GM18498 (cell line): Measurements from ENCODE around the gene SMIM30.
"Not testable (repeated sequence)": the region's sequence is repeated elsewhere in the genome, so short reads cannot be mapped to it uniquely, and the experiment has no call there.

Experiments
- ATAC-seq: cut with Tn5 transposase; IDR thresholded peaks from one replicate; pipeline ENCODE4 v1.9.1; 2021; ENCODE audit warnings: mild to moderate bottlenecking, moderate library complexity; ENCODE audit not compliant: unreplicated experiment

Gene SMIM30, protein sequence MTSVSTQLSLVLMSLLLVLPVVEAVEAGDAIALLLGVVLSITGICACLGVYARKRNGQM

DNA sequence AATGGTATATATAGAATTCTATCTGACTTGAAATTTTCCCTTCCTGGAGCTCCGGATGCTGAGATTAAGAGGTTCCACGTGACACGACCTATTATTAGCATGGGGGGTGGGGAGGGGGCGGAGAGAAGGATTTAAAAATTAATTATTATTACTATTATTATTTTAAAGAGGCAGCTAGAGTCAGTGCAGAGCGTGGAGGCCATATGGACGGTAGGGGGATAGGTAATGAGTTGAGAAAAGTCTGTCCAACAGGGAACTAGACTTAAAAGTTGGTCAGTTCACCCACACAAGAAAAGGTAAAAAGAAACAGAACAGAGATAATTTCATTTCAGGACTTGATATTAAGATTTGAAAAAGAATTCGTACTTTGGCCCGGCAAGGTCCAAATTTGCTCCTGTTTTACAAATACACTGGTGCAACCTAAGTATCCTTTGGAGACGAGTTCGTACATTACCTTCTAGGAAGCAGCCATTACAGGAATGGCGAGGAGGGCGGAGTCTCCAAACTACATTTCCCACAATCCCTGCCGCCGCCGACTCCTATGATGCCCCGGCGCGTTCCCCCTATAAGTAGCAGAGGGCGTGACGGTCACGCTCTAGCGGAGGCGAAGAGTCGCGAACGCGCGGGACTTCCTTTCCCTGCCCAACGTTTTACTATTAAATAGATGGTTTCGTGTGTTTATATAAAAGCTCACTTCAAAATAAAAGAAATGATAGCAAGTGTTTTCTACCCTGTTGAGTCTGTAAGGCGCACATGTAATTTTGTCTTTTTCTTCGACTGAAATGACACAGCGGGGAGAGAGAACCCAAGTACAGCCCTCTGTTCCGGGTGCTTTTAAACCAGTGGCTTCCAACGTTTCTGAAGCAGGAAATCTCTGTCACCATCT lies at the start of gene SMIM30:
Gene SMIM30, minus strand, starts transcription at position 481 of the 886 bp plus-strand sequence. CDS start 976 bp downstream, outside the sequence.
- ATAC-seq: peak; percentile 98

DNA sequence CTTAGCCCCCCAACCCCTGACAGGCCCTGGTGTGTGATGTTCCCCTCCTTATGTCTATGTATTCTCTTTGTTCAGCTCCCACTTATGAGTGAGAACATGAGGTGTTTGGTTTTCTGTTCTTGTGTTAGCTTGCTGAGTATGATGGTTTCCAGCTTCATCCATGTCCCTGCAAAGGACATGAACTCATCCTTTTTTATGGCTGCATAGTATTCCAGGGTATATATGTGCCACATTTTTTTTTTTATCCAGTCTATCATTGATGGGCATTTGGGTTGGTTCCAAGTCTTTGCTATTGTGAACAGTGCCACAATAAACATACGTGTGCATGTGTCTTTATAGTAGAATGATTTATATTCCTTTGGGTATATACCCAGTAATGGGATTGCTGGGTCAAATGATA lies 47.8 kb upstream of the SMIM30 start:
- ATAC-seq: not testable (repeated sequence)

DNA sequence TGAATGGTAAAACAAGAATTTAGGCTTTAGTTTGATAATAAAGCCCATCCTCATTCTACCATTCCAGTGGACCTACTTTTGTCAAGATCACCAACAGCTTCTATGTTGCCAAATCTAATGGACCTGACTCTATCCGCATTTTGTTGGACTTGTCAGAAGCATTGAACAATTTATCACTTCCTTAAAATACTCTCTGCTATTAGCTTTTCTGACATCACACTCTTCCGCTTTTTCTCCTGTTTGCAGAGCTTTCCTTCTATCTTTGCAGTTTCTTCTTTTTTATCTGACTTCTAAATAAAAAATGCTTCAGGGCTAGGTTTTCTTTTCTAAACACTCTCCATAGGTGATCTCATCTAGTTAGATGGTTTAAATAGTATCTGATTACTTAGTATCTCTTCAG lies 42.7 kb upstream of the SMIM30 start:
- no peak for ATAC-seq

DNA sequence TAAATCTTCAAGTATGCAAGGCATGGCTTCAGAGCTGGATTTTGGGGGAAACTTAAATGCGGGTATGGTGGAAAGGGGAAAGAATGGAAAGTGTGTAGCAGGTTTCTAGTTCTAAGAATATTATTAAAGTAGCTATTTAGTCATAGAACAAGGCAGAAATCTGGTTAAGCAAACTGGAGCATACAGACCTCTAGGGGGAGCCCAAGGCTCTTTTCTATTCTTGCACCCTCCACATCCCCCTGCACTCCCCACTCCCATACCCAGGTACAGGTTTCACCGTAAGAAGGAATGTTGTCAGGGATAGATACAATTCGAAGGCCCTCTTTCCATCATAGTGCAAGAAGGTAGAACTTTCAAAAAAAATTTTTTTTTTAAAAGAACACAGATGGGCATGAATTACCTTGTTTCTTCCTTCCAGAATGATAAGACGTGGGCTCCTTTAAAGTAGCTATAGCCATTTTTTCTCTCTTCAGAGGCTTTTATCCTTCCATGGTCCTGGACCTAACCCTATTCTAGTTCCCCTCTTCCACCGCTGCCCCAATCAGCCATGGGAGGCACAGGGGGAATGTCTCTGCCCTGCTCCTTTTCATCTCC lies 41.5 kb upstream of the SMIM30 start:
- peak; percentile 84 for ATAC-seq

DNA sequence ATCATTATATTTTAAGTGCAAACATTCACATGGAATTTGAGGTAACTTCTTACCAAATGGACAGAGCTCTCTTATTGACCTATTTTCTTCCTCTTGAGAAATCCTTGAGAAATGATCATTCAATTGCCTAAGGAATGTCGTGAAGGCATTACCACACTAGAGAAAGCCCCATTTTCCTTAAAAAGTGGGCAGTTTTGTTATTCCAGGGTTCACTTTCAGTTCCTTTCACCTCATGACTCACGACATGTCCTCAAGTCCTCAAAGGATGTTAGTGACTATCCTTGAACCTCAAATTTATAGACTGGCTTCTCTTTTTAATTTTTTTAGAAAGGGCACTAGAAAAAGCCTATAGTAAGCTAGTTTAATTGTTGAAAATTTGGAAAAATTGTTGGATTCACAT lies 40.4 kb upstream of the SMIM30 start:
- no peak for ATAC-seq

DNA sequence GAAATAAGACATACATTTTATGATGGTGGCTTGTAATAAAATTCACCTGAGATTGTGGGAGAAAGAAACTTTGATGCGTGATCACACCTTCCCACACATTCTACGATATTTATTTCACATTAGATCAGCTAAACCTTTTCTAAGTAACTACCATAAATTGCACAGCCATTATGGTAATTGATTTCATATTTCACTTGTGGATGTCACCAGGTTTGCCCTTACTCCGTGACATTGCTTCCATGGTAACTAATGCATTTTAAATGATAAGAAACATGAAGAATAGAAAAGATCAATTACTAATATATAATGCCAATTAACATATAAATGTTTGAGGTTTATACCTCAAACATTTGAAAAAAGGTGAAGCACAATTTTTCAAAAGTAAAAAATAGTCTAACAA lies 35.8 kb upstream of the SMIM30 start:
- no peak for ATAC-seq

DNA sequence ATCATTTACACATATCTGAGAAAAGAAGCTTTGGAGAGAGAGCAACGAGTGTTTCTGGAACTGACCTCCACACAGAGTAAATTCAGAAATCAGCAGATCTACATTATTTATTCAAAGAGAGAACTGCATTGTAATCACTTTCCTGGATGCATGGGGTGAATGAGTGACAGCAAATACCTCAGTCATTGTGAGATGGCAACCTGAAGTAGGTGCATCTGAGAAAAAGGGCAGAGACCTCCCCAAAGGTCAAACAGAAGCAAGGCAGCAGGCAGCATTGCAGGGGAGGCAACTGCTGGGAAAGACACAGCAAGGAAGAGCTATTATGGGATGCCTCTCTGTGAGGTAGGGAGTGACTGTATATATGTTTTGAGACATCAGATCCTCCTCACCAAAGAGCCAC lies 26.5 kb upstream of the SMIM30 start:
- ATAC-seq: no peak

DNA sequence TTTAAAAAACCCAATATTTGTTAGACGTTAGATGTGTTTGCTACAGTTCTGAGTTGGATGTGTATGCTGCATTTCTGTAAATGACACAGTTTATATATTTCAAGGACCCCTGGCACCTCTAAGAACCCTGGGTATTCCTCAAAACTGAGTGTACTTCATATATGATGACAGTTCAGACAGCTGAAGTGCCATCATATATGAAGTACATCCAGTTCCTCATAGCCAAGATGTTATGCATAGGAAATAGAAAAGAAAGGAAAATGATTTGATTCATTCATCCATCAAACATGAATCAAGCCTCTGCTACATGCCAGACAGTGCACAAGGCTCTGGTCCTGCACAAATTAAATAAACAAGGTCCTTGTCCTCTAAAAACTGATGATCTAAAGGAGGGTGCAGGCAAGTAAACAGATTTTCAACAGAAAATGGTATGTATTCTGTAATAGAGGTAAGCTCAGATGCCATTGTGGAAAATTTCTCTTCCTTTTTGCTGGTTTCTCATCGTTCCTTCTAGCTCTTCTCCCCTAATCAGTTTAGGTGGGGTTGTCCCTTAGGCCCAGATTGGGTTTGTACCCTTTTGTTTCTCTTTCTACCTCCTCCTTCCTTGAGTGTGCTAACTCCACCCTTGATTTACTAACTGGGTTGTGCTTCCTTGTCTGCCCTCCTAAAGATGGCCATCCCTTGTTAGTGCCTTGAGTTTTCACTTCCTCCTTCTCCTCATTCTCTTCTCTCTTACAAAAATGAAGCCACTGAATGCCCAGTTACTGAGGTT lies 25.3 kb upstream of the SMIM30 start:
- ATAC-seq: peak; percentile 71

DNA sequence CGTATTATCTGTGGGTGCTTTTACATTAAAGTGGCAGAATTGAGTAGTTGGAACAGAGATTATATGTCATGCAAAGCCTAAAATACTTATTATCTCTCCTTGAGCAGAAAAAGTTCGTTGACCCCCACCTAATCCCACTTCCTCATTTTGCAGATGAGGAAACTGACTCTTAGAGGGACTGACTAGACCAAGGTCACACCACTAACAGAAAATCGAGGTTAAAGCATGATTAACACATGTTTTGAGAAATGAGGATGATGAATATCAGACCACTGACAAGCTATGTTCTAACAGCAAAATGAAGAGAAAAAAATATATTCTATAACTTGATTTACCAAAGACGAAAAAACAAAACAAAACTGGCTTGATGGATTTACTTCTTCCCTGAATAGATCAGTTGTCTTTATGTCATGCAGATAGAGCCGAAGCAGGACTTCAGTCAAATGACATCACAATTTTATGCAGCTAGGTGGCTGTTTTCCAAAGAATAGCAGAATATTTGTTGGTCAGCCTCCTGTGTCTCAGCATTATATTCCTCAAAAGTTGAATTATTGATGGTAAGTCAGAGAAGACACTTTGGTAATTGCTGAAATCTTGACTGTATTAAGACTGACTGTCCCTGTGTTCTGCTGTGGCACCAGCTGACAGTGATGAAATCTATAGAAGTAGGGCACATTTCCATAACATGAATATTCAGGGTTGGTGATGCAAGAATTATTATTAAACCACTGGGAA lies 24.2 kb upstream of the SMIM30 start:
- peak; percentile 65 for ATAC-seq

DNA sequence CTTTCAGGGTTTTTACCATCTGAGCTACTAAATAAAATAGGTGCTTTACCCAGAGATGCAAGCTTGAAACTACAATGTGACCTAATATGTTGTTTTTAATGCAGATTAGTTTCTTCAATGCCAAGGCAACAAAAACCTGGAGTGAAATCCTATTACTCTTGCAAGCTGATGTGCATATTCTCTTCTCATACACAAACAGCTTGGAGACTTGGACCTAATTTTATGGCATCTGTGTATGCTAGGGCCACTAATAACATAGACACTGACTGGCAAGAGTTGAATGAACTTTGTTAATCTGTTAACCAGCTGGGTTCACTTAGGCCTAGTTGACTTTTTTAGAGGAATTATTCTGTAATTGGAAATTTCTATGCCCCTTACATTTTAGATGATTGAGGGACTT lies 23.4 kb upstream of the SMIM30 start:
- no peak for ATAC-seq

DNA sequence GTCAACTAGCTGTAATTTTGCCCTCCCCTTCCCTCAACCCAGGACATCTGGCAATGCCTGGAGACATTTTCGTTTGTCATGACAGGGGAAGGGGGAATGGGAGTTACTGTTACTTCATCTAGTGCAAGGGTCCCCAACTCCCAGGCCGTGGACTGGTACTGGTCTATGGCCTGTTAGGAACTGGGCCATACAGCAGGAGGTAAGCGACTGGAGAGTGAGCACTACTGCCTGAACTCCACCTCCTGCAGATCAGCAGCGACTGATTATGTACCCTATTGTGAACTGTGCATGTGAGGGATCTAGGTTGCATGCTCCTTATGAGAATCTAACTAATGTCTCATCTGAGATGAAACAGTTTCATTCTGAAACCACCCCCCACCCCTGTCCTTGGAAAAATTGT lies 22.6 kb upstream of the SMIM30 start:
- no peak for ATAC-seq

DNA sequence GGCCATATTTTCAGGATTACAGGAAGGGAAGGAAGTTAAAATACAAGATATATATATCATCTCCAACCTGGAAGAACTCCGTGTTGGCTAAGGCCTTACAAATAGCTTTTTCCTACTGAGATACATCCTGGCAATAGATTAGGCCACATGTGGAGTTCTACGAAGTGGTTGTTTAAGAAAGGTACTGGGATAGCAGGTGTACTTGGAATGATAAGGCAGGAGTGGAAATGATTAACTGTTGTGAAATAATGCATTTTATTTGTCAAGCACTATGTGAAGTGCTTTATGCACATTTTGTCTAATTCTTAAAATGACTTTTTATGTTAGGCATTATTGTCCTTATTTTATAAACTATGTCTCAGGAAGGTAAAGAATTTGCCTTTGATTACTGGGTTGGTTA lies 18.9 kb upstream of the SMIM30 start:
- ATAC-seq: no peak

DNA sequence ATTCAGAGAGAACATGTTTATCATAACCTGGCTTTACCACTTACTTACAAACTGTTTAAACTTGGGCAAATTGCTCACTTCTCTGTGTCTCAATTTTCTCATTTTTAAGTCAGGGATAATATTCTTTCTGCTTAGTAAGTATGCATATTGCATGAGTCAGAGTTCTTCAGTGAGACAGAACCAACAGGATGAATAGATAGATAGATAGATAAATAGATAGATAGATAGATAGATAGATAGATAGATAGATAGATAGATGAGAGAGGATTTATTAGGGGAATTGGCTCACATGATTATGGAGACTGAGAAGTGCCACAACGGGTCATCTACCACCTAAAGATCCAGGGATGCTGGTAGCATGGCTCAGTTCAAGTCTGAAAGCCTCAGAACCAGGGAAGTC lies 15.7 kb upstream of the SMIM30 start:
- ATAC-seq: no peak

DNA sequence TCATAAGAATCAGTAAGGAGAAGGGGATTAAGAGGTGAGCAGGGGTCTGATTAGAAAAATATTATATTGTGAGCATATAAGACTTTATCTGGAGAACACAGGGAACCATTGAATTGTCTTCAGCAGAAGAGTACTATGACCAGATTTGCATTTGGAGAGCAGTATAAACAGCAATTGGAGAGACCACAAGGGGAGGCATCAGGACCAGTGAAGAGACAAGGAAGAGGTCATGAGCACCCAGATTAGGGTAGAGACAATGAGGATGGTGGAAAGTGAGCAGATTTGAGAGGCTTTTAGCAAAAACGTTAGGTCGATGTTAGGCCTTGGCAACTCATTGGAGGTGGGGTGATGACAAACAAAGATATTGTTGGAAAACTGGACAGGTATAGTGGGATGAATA lies 13.0 kb upstream of the SMIM30 start:
- ATAC-seq: no peak

DNA sequence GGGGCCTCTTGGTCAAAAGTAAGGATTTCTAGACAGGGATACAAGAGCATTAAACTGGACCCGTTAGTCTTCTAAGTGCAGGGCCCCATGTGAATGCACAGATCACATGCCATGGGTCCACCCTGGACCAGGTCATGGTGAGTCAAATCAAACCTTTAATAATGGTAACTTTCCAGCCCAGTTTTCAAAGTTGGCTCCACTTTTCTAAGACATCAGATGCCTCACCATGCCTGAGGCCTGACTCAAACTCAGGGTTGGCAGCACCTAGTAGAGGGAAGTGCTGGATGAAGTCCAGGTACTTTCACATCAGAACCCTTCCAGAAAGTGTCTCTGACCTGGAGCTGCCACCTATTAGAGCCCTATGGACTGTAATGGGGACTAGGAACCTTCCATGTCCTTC lies 9.7 kb upstream of the SMIM30 start:
- no peak for ATAC-seq

DNA sequence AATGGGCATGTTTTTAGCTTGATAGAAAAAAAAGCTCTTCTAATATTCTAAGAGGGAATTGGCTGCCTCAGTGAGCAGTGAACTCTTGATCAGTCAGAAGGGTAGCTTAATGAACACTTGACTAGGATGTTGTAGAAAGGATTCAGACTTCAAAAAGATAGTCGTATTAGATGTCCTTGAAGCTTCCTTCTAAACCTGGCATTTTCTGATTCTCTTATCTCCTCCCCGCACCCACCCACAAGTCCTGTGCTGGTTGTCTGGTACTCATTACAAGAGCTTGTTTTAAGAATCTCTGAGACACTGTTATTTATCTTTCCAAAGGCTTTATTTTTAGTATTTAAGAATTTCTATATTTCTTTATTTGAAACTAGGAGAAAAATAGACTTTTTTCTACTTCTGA lies 7.4 kb upstream of the SMIM30 start:
- no peak for ATAC-seq

DNA sequence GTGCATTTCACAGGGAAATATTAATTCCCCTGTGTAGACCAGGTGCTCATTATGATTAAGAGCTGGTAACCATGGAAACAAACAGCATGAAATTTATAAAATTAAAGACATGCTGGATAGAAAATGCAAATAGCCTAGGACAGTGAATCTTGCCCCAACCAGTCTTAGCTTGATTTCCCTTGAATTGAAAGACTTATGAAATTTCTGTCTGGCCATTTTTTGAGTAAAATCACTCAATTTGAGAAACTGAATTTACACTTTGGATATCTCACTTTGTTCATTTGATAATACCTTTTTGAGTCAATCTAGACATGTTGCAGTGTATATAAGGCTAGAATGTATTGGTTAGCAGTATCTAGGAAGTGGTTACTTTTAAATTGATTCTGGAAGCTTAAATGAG lies 4.4 kb upstream of the SMIM30 start:
- ATAC-seq: no peak

DNA sequence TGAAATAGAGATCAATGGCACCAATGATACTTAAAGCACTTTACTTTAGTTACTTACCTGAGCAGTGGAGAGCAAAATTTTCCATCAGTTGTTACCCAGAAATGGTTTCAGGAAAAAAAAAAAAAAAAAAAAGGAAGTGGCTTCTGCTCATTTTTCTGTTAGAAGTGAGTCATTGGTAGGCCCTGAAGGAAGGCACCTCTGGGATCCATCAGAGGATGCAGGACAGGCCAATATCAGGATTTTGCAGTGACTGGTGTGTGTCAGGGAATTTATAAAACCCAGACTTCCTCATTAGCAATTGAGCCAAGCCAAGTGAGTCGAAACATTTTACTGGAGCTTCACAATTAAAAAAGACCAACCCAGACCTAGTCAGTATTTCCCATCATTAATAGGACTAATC lies 2.3 kb upstream of the SMIM30 start:
- no peak for ATAC-seq

DNA sequence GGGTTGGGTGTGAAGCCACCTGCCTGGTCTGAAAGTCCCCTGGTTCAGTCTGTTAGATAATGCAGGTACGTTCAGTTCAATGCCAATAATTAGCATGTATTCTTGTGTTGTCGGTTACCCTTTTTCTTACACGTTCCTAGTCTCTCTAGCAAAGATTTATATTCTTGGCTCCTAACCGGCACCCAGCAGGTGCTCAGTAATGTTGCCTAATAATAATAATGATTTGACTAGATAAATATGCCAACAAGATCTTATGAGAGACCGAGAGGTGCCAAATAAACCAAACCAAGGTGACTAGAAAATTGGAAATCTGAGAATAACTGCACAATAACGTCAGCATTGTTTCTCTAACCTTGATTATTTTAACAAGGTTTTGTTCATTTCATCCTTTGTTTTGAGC lies 1.1 kb upstream of the SMIM30 start:
- ATAC-seq: no peak

DNA sequence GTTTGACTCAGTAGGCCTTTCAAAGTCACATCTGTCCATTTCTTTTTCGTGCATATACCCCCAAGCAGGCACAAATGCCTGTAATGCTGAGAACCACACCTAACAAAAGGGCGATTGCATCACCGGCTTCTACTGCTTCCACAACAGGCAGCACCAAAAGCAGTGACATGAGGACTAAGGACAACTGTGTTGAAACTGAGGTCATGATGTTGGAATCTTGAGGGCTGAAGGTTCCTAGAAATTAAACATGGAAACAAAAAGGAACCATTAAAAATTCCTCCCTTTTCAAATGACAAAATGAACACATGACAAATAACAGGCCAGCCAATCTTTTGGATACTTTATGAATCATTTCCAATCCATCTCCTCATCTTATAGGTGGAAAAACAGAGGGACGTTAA lies 980 bp downstream of the SMIM30 start:
- ATAC-seq: not testable (repeated sequence)

DNA sequence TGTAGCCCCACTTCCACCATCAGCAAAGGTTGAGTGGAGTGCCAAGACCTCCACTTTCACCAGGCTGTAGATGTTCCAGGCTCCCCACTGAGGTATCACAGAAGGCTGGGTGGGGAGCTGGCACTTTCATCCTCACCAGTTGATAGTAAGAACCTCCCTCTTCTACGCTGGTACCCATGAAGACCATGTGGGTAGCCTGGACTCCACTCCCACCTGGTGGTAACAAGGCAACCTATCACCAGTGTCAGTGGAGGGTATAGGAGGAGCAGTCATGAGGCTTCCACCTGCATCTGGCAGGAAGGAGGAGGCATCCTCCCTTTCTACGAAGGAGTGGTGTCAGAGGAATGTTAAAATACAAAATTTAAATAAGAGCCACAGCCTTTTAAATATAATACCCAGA lies 4.4 kb downstream of the SMIM30 start:
- ATAC-seq: peak; percentile 67
